GM10266 (cell line): Measurements from ENCODE around the gene ACOX2.

Experiments
- DNase-seq: peaks from one replicate; pipeline ENCODE4 v3.0.0; 2012; ENCODE audit errors: extremely low spot score
- TF ChIP-seq, protein P1 (sequence below): IDR thresholded peaks from 2 replicates; pipeline ENCODE4 v1.5.1; 2012; ENCODE audit warnings: mild to moderate bottlenecking, low read depth; ENCODE audit not compliant: control insufficient read depth, insufficient read depth; ENCODE audit errors: missing control alignments

Gene ACOX2

GRCh38 chr3:58520403-58521335 lies 16.3 kb downstream of the ACOX2 start:
- no peak for DNase-seq
- TF ChIP-seq, protein P1, sequence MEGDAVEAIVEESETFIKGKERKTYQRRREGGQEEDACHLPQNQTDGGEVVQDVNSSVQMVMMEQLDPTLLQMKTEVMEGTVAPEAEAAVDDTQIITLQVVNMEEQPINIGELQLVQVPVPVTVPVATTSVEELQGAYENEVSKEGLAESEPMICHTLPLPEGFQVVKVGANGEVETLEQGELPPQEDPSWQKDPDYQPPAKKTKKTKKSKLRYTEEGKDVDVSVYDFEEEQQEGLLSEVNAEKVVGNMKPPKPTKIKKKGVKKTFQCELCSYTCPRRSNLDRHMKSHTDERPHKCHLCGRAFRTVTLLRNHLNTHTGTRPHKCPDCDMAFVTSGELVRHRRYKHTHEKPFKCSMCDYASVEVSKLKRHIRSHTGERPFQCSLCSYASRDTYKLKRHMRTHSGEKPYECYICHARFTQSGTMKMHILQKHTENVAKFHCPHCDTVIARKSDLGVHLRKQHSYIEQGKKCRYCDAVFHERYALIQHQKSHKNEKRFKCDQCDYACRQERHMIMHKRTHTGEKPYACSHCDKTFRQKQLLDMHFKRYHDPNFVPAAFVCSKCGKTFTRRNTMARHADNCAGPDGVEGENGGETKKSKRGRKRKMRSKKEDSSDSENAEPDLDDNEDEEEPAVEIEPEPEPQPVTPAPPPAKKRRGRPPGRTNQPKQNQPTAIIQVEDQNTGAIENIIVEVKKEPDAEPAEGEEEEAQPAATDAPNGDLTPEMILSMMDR, result no peak

DNA sequence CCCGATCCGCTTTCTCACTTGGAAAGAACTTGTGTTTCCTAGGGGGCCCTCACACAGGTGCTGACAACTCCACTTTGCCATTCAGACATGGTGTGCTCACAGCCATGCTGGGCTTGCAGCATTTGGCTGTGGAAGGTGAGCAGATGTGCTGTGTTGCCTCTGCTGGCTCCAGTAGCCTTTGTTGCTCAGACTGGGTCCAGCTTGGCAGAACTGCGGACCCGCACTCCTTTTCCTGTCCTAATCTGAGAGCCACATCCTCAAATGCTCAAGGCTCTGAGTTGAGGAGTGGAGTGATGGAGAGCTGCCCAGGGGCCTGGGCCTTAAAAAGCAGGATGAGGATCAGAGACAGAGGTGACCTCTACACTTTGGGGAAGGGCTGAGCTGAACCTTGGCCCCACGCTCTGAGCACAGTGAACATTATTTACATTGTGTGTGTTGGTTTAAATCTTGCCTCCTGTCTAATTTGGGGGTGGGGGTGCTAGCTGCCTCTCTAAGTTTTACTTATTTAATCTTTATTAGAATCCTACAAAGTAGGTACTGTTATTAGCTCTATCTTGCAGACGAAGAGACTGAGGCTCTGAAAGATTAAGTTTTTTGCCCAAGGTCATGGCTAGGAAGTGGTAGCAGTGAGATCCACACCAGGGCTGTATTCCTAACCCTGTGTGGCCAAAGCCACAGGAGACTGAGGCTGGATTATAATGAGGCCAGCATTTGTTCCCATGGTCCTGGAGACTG lies 17.2 kb downstream of the ACOX2 start:
- TF ChIP-seq, protein P1, result no peak
- DNase-seq, result no peak

DNA sequence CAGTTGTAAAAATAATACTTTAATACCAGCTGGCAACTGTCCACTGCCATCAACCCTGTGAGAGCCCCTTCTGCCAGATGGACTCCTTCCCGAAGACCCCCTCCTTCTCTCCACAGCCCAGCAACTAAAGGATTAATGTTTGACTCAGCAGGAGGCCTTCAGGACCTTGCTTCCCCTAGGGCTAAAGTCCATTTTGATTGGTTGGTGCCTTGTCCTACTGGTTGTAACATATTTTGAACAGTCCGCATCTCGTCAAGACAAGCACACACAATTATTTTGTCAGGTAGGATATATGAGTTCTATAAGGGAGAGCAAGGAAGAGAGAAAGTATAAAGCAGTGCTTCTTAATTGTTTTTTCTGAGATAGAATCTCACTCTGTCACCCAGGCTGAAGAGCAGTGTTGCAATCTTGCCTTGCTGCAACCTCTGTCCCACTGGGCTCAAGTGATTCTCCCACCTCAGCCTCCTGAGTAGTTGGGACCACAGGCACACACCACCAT lies 18.6 kb downstream of the ACOX2 start:
- no peak for DNase-seq

GRCh38 chr3:58514405-58514804 lies 22.6 kb downstream of the ACOX2 start:
- no peak for DNase-seq
- TF ChIP-seq, protein P1, result no peak

More for the DNA sequence above, 18.6 kb downstream of the ACOX2 start:
- TF ChIP-seq, protein P1, result no peak

DNA sequence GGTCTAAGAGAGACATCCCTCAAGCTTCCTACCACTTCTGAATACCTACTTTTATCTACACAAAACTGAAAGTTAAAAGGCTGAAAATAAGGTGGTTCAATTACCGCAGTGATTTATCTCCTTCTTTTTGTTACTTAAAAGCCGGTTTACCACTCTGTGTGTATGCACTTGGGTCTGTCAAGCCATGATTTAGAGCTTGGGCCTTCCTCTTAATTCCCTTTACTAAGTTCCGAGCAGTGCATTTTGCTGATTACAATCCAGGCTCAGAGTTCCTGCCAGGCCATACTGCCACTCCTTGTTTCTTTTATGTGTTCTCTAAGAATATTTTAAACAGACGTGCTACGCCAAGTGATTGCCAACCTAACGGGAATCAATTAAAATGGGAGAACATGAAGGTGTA lies 28.6 kb downstream of the ACOX2 start:
- no peak for DNase-seq
- TF ChIP-seq, protein P1, result no peak

GRCh38 chr3:58507356-58508078 lies 29.5 kb downstream of the ACOX2 start:
- TF ChIP-seq, protein P1, result no peak
- DNase-seq, result no peak
